ENCODE measurements around the gene MLLT1.

DNA sequence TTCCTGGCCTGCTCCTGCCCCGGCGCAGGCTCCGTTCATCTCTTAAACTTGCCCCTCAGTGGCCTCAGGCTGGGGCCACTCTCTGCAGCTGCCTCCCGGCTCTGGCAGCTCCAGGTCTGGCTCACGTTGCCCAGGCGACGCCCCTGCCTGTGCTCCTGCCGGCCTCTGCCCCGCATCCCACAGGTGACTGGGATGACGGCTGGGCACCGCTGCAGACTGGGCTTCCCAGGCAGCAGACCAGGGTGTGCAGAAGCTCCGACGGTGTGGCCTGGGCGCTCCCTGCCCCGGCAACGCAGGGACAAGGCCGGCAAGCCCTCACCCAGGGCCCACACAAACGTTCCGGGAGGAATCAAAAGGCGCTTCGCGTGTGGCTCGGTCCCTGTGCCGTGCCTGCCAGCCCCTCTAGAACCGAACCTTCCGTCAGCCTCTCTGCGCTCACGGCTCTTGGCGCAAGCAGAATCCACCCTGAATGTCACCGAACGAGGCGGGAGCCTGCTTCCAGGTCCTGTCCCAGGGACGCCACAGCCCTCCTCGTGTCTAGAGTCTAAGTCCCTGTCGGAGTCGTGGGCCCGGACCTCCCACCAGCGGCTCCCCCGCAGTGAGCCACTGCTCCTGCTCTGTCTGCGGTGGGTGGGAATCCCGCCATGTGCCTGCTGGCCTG, 64.8 kb downstream of the MLLT1 start:
- no peak for TF ChIP-seq POLR2A (IDR thresholded peaks at IDR 0.05)
- TF ChIP-seq, protein P1, sequence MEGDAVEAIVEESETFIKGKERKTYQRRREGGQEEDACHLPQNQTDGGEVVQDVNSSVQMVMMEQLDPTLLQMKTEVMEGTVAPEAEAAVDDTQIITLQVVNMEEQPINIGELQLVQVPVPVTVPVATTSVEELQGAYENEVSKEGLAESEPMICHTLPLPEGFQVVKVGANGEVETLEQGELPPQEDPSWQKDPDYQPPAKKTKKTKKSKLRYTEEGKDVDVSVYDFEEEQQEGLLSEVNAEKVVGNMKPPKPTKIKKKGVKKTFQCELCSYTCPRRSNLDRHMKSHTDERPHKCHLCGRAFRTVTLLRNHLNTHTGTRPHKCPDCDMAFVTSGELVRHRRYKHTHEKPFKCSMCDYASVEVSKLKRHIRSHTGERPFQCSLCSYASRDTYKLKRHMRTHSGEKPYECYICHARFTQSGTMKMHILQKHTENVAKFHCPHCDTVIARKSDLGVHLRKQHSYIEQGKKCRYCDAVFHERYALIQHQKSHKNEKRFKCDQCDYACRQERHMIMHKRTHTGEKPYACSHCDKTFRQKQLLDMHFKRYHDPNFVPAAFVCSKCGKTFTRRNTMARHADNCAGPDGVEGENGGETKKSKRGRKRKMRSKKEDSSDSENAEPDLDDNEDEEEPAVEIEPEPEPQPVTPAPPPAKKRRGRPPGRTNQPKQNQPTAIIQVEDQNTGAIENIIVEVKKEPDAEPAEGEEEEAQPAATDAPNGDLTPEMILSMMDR (IDR thresholded peaks at IDR 0.05 in 8 of 11, conservative IDR thresholded peaks at IDR 0.05 in 3 of 11) = no peak
